B cell (primary cell): ENCODE data around the gene RET.

Experiments used
- CTCF ChIP-seq: fragments of 200-600 bp; IDR thresholded peaks from one replicate; pipeline ENCODE4 v1.8.0; 2022; ENCODE audit warnings: antibody characterized with exemption, mild to moderate bottlenecking
- EZH2 ChIP-seq: IDR thresholded peaks from 2 replicates; pipeline ENCODE4 v1.6.1; 2012; ENCODE audit warnings: borderline replicate concordance, low read depth, mild to moderate bottlenecking, moderate library complexity, low read length; ENCODE audit not compliant: insufficient read depth, poor library complexity, severe bottlenecking

- TF ChIP-seq CTCF (no peak), EZH2 (no peak)
Observed at GRCh38 chr10:43060291-43060690, 16.6 kb upstream of the RET start.
